SK-N-MC (cell line): ENCODE data around the gene SSBP2.

Experiments used
- DNase-seq: peaks from one replicate; pipeline ENCODE4 v3.0.0-alpha.2; 2011; ENCODE audit warnings: low read depth, low spot score
- H3K27ac ChIP-seq: fragments of 200-600 bp; sonication (generic); 2 replicates; pipeline ENCODE4 v1.5.1; 2016; ENCODE audit warnings: mixed run types
- H3K36me3 ChIP-seq: fragments of 200-600 bp; sonication (generic); 2 replicates; pipeline ENCODE4 v1.6.1; 2017; ENCODE audit warnings: antibody characterized with exemption, low read length, mixed read lengths; ENCODE audit not compliant: insufficient read depth
- H3K4me3 ChIP-seq: fragments of 200-600 bp; sonication (generic); 2 replicates; pipeline ENCODE4 v1.5.1; 2016
- H3K9ac ChIP-seq: fragments of 200-600 bp; sonication (generic); 2 replicates; pipeline ENCODE4 v1.8.0; 2017; ENCODE audit warnings: mixed run types, mixed read lengths; ENCODE audit not compliant: insufficient read length
- H3K9me3 ChIP-seq: fragments of 200-600 bp; sonication (generic); 2 replicates; pipeline ENCODE4 v1.6.1; 2017; ENCODE audit warnings: low read depth, mild to moderate bottlenecking, antibody characterized with exemption, low read length, moderate library complexity, mixed read lengths
- EZH2 ChIP-seq: fragments of 200-600 bp; sonication (generic); IDR thresholded peaks from one replicate; pipeline ENCODE4 v1.6.1; 2017; ENCODE audit warnings: antibody characterized with exemption
- FOXP2 ChIP-seq: optimal IDR thresholded peaks from 2 replicates; pipeline ENCODE3; 2011; ENCODE audit warnings: mild to moderate bottlenecking, moderate library complexity; ENCODE audit not compliant: insufficient read depth; ENCODE audit errors: extremely low read length, control extremely low read depth
- POLR2AphosphoS5 ChIP-seq: IDR thresholded peaks from 2 replicates; pipeline ENCODE4 v1.6.1; 2012; ENCODE audit warnings: mild to moderate bottlenecking, low read depth, low read length, borderline replicate concordance

SSBP2 gene

DNA sequence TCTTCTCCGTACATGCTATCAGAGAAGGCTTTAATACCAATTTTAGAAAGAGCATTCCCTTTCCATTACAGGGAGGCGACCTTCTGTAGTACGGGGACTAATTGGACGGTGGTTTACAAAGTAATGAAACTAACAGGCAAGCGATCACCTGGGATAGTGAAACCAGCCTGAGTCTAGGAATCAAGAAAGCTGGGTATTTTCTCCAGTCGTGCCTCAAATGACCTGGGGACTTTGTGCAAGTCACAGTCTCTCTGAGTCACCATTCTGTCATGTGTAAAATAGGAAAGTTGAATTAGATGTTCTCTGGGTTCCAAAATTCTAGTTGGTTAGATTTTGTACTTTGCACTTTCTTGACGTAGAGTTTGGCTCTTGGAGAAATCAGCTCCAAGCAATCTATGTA, 22.7 kb upstream of the SSBP2 start:
- DNase-seq = no peak
- Histone ChIP-seq H3K9me3 (no peaks in the 10 kb centered on the region), H3K36me3 (no peaks in the 10 kb centered on the region), H3K4me3 (no peak overlapping the region), H3K27ac (no peak overlapping the region), H3K9ac (no peak overlapping the region)
- TF ChIP-seq EZH2 (no peak), FOXP2 (no peak), POLR2AphosphoS5 (no peak)

DNA sequence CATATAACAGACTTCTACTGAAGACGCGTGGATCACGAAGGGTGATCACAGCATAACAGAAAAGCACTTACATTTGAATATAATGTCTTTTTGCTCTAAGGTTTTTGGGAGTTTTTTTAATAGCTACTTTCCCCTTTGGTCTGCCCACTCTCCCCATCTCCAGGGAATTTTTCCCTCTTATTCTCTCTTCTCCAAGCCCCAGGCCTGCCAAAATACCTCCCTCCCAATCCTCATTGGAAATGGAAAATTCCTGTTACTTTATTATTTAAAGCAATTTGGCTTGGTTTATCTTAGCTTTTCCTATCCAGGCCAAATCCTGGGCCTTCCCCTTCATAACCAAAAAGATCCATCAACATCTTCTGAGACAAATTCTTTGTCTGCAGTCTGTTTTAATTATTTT, 22.3 kb upstream of the SSBP2 start:
- H3K27ac ChIP-seq = no peak overlapping the region
- no peak for DNase-seq
- H3K9ac ChIP-seq = no peak overlapping the region
- no peaks in the 10 kb centered on the region for H3K36me3 ChIP-seq
- TF ChIP-seq FOXP2 (no peak), EZH2 (no peak), POLR2AphosphoS5 (no peak)
- H3K4me3 ChIP-seq = no peak overlapping the region
- no peaks in the 10 kb centered on the region for H3K9me3 ChIP-seq

DNA sequence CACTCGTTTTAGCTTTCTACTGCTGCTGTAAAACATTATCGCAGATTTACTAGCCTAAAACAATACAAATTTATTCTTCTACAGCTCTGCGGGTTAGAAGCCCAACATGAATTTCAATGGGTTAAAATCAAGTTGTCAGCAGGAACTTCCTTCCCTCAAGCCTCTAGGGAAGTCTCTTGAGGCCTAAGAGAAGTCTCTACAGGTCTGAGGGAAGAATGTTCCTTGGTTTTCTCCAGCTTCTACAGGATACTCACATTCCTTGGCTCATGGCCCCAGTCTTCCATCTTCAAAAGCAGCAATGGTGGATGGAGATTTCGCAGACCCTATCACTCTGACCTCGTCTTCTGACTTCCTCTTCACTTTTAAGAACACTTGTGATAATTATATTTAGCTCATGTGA, 21.6 kb upstream of the SSBP2 start:
- Histone ChIP-seq H3K4me3 (no peak overlapping the region), H3K36me3 (no peaks in the 10 kb centered on the region), H3K9me3 (no peaks in the 10 kb centered on the region), H3K9ac (no peak overlapping the region), H3K27ac (no peak overlapping the region)
- DNase-seq = no peak
- no peak for TF ChIP-seq FOXP2
- TF ChIP-seq EZH2 = no peak

DNA sequence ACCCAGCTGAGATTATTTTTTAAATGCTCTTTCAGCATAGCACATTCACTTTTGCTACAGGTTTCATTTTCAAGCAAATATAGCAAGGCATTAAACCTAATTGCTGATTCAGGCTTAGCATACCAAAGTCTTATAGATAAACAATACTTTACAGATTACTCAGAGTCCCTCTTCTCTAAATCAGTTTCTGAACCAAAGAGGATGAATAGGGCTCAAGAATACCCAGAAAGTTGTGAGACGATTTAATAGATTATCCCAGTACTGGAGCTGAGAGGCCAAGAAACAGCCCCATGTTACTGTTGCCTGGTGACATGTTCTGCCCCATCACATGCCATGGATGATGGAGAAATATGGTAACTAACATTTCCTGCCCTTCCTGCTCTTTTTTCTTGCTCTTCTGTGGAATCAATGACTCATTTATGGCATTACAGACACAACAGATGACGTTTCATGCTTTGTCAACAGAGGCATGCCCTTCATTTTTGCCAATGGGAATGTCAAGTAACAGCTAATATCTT, 18.1 kb upstream of the SSBP2 start:
- no peak for TF ChIP-seq FOXP2
- TF ChIP-seq EZH2 = no peak
- no peak for TF ChIP-seq POLR2AphosphoS5
- Histone ChIP-seq H3K36me3 (no peaks in the 10 kb centered on the region), H3K9me3 (no peaks in the 10 kb centered on the region), H3K9ac (no peak overlapping the region), H3K27ac (no peak overlapping the region), H3K4me3 (no peak overlapping the region)
- DNase-seq = no peak

DNA sequence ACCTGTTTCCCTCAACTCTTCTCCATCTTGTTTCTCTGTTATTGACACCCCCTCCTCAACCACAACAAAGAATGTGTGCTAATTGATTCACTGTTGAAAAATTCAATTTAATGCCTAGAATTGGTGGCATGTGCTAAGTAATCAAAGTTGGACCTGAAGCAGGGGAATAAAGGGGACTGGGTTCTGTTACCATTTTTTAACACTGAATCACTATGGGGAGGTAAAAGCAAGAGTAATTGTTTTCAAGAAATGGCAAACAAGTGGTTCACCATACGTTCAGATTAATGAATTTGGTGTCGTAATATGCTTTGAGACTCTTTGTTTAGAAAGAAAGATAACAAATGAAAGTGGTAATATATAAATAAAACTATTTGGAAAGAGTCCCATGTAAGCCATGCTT, 17.0 kb upstream of the SSBP2 start:
- Histone ChIP-seq H3K4me3 (no peak overlapping the region), H3K9me3 (no peaks in the 10 kb centered on the region), H3K36me3 (no peaks in the 10 kb centered on the region), H3K9ac (no peak overlapping the region), H3K27ac (no peak overlapping the region)
- no peak for TF ChIP-seq POLR2AphosphoS5
- no peak for DNase-seq

DNA sequence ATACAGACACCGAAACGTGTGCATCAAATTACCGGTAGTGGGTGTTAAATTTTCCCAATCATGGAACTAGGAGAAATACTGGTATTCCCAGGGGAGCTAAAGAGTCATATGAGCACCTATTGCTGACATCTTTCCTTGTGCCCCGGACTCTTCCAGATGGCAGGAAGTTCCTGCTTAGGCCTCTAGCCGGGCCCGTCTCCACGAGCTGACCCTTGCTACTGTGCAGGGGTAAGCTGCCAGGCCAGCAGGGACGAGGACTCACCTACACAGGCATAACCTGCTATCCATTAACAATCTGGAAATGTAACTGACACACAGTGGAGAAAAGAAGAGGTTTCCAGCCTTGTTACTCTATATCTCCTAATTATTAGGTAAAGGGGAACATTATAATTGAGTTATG, 16.2 kb upstream of the SSBP2 start:
- no peak for DNase-seq
- Histone ChIP-seq H3K27ac (no peak overlapping the region), H3K9ac (no peak overlapping the region), H3K4me3 (no peak overlapping the region), H3K36me3 (no peaks in the 10 kb centered on the region), H3K9me3 (no peaks in the 10 kb centered on the region)
- TF ChIP-seq FOXP2 (no peak), POLR2AphosphoS5 (no peak), EZH2 (no peak)

DNA sequence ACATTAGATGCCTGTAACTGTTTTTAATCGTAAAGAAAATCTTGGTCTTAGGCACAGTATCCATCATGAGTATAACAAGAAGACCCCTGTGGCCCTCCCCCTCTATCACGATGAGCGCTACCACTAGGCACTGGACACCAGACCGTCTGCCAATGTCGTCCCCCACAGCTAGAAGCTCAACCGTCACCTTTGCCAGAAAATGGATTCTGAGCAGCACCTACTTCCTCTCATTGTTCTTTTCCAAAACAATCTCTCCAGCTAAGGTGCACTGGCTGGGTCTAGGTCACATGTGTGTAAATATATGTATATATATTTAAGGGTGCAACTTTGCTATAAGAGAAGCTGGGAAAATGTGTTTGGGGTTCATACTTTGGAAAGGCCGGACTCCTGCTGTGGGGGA, 15.7 kb upstream of the SSBP2 start:
- Histone ChIP-seq H3K27ac (no peak overlapping the region), H3K36me3 (no peaks in the 10 kb centered on the region), H3K9me3 (no peaks in the 10 kb centered on the region), H3K9ac (no peak overlapping the region), H3K4me3 (no peak overlapping the region)
- no peak for DNase-seq
- no peak for TF ChIP-seq EZH2
- no peak for TF ChIP-seq POLR2AphosphoS5
- TF ChIP-seq FOXP2 = no peak

DNA sequence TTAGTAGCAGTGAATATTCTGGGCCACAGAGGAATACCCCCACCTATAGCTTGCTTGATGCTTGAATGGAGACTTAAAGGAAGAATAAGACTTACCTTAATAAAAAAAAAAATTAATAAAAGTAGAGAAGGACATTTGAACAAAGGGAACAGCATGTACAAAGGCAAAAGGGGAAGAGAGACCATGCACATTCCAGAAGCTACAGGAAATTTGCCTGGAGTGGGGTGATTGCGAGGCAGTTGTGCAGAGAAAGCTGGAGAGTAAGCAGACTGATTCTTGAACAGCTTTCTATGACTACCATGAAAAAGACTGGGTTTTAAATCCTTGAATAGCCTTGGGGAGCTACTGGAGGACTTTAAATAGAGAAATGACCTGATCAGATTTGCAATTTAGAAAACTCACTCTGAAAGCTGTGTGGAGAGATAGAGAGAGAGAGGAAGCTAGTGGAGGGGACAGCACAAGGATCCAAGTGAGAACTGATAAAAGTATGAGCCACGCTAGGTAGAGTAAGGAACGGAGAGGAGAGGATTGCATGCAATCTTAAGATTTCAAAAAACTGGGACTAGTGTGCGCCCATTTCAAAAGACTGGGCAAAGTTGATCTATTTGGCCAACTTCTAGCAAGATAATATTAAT, 12.5 kb upstream of the SSBP2 start:
- no peak overlapping the region for H3K9ac ChIP-seq
- H3K36me3 ChIP-seq = no peaks in the 10 kb centered on the region
- no peak for TF ChIP-seq POLR2AphosphoS5
- TF ChIP-seq FOXP2 = no peak
- TF ChIP-seq EZH2 = no peak
- H3K4me3 ChIP-seq = no peak overlapping the region
- H3K9me3 ChIP-seq = no peaks in the 10 kb centered on the region
- no peak overlapping the region for H3K27ac ChIP-seq
- no peak for DNase-seq

DNA sequence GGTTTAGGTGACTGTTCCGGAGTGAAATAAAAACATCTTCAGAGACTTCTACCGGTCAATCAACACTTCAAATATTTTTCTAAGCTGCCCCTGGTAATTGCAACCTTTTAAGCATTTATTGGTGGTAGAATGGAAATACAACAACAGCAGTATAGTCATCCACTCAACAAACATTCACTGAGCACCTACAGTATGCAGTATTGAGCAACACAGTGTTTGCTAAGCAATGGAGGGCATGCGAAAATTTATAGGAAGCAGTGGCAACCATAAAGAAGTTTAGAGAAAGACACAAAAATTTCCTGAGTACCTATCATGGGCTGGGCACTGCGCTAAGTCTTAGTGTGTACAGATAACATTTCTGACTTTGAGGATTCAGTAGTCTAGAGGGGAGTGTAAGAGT, 12.0 kb upstream of the SSBP2 start:
- H3K36me3 ChIP-seq = no peaks in the 10 kb centered on the region
- no peaks in the 10 kb centered on the region for H3K9me3 ChIP-seq
- TF ChIP-seq FOXP2 (no peak), EZH2 (no peak), POLR2AphosphoS5 (no peak)
- no peak overlapping the region for H3K4me3 ChIP-seq
- H3K27ac ChIP-seq = no peak overlapping the region
- H3K9ac ChIP-seq = no peak overlapping the region
- no peak for DNase-seq
